ENCODE results near the gene NOL4. TPM values are rescaled to one million over a fixed set of nuclear protein-coding genes. Genes with fewer than 3 reads are reported as not detected.

The NOL4 gene
- total RNA-seq, 2 donors from 2014 or later: not detected

- H3K27me3 ChIP-seq: no peaks in the 10 kb centered on the region
- no peaks in the 10 kb centered on the region for H3K36me3 ChIP-seq
- H3K9me3 ChIP-seq: no peaks in the 10 kb centered on the region
- H3K27ac ChIP-seq: no peak overlapping the region
- TF ChIP-seq CTCF (IDR thresholded peaks at IDR 0.05): no peak
- DNase-seq (ENCODE audit: low spot score): no peak
- no peaks in the 10 kb centered on the region for H3K4me1 ChIP-seq
- no peak overlapping the region for H3K4me3 ChIP-seq
Measured at GRCh38 chr18:34207344-34207851, 17.3 kb downstream of the NOL4 start.

- H3K27ac ChIP-seq: no peak overlapping the region
- H3K27me3 ChIP-seq: no peaks in the 10 kb centered on the region
- H3K36me3 ChIP-seq: no peaks in the 10 kb centered on the region
- no peak overlapping the region for H3K4me3 ChIP-seq
- H3K9me3 ChIP-seq: no peaks in the 10 kb centered on the region
- H3K4me1 ChIP-seq: no peaks in the 10 kb centered on the region
- no peak for TF ChIP-seq CTCF (IDR thresholded peaks at IDR 0.05)
- no peak for DNase-seq (ENCODE audit: low spot score)
Measured at GRCh38 chr18:34203866-34204265, 20.8 kb downstream of the NOL4 start.

DNA sequence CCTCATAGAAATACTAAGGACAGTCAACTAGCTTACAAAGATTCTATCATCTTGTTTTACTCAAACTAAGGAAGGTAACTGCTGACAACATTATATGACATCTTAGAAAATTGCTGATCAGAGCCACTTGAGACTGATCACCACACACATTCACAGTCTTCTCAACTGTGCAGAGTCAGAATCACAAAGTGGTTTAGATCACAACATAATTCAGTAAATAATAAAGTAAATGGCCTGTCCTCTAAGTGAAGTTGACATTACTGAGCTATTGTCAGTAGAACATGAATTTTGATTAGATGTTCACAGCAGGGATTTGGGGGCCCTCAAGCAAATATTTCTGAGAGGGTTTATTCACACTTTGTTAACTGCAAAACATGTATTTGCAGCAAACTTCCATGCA is 28.5 kb downstream of the NOL4 start:
- no peaks in the 10 kb centered on the region for H3K36me3 ChIP-seq
- no peak for DNase-seq (ENCODE audit: low spot score)
- H3K27me3 ChIP-seq: no peaks in the 10 kb centered on the region
- no peaks in the 10 kb centered on the region for H3K4me1 ChIP-seq
- no peak overlapping the region for H3K4me3 ChIP-seq
- no peak overlapping the region for H3K27ac ChIP-seq
- H3K9me3 ChIP-seq: peaks cover 0 to 3% of the 10 kb centered on the region in 2 donors
- TF ChIP-seq CTCF (IDR thresholded peaks at IDR 0.05): no peak

DNA sequence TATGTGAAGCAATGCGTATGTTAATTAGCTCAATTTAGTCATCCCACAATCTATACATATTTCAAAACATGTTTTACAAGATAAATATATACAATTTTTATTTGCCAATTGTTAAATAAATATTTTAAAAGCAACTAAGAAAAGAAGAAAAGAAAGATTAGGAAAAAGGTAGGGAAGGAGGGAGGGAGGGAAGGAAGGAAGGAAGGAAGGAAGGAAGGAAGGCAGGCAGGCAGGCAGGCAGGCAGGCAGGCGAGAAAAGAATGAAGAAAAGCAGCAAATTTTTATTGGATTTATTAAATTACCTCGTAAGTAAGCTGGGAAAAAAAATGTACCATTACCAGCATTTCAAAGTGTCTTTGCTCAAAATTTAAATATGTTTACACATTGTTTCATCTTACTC is 30.5 kb downstream of the NOL4 start:
- H3K9me3 ChIP-seq: peaks cover 0 to 3% of the 10 kb centered on the region in 2 donors
- no peaks in the 10 kb centered on the region for H3K36me3 ChIP-seq
- no peak for DNase-seq (ENCODE audit: low spot score)
- no peaks in the 10 kb centered on the region for H3K27me3 ChIP-seq
- H3K4me1 ChIP-seq: no peaks in the 10 kb centered on the region
- H3K27ac ChIP-seq: no peak overlapping the region
- no peak for TF ChIP-seq CTCF (IDR thresholded peaks at IDR 0.05)
- H3K4me3 ChIP-seq: no peak overlapping the region

DNA sequence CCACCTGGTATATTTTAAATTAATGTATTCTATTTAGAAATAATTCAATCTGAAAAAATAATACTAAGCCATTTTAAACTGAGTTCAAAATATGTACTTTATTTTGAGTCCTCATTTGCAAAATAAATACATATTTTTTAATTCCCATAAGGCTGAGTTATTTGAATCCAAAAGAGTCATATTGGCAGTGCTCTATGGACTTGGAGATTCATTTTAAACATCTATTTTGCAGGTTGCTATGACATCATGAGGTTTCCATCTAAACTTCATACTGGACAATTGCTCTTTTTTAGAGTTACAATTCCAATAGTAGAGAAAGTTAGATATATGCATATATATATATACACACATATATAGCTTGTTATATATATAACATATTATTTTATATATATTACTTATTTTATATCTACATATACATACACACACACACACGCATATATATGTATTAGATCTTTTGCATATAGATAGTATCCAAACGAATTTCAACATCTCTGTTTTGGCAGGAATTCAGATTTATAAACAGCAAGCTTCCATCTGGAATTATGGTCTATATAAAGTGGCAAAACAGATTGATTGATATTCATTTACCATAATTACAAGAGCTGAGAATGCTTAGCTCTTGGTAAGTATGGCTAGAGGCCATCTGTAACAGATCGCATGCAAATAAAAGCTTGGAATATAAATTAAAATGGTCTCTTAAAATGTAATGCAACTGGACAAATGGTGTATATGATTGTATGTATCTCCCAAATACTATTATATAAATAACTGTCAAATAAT is 34.9 kb downstream of the NOL4 start:
- Histone ChIP-seq H3K4me3 (no peak overlapping the region), H3K4me1 (no peaks in the 10 kb centered on the region), H3K27ac (no peak overlapping the region), H3K36me3 (no peaks in the 10 kb centered on the region), H3K9me3 (peaks cover 0 to 3% of the 10 kb centered on the region in 2 donors), H3K27me3 (no peaks in the 10 kb centered on the region)
- TF ChIP-seq CTCF (IDR thresholded peaks at IDR 0.05): no peak
- DNase-seq (ENCODE audit: low spot score): no peak
